Endothelial cell of umbilical vein (primary cell): Measurements from ENCODE around the gene LHFPL2. TPM values are rescaled to one million over a fixed set of nuclear protein-coding genes. Genes with fewer than 3 reads are reported as not detected.

Source experiments
- BruUV-seq: library from RNA; stranded (reverse); fragments of 400-500 nt; replicated peaks from 2 replicates; lab custom pipeline; 2021; lab: Mats Ljungman, UMichigan
- CTCF ChIA-PET: fragments of 300-600, 350-600 bp; sonication (Branson Sonifier 250); formaldehyde crosslinking; loops from one replicate; lab custom pipeline; 2021; ENCODE audit warnings: antibody characterized with exemption, inconsistent platforms; lab: Charles Lee
- POLR2A ChIA-PET: fragments of 300-600, 350-600 bp; sonication (Branson Sonifier 250); formaldehyde crosslinking; loops from one replicate; lab custom pipeline; 2021; ENCODE audit warnings: antibody characterized with exemption, inconsistent platforms; lab: Charles Lee
- DNase-seq: peaks from one replicate; pipeline ENCODE4 v3.0.0-alpha.2; 2011; ENCODE audit warnings: low read depth, low spot score
- FAIRE-seq: peaks from 2 replicates; lab custom pipeline; 2011; peaks lifted over from hg19 to GRCh38; lab: Jason Lieb, UNC
- H2AFZ ChIP-seq: 2 replicates; pipeline ENCODE4 v1.6.0; 2012; ENCODE audit warnings: low read depth, low read length, control low read depth, inconsistent platforms
- H3K27ac ChIP-seq: 2 replicates; pipeline ENCODE4 v1.5.1; 2011; ENCODE audit warnings: low read depth, mild to moderate bottlenecking, control low read depth, low read length, moderate library complexity; ENCODE audit not compliant: insufficient read depth
- H3K27me3 ChIP-seq, 2 experiments: 2 replicates each; pipeline versions ENCODE4 v1.6.0 to v1.6.1; 2011; ENCODE audit warnings: low read length in 2 of 2, mixed read lengths in 1 of 2; ENCODE audit not compliant: control insufficient read depth in 2 of 2, insufficient read depth in 2 of 2
- H3K36me3 ChIP-seq, 2 experiments: 2 replicates in 1 of 2; 3 replicates in 1 of 2; pipeline ENCODE4 v1.5.1; 2011; ENCODE audit warnings: low read length in 2 of 2, mild to moderate bottlenecking in 1 of 2, moderate library complexity in 1 of 2; ENCODE audit not compliant: control insufficient read depth in 2 of 2, insufficient read depth in 2 of 2; ENCODE audit errors: extremely low read depth in 1 of 2
- H3K4me1 ChIP-seq: 3 replicates; pipeline ENCODE4 v1.5.1; 2011; ENCODE audit warnings: mild to moderate bottlenecking, low read length; ENCODE audit not compliant: control insufficient read depth, insufficient read depth; ENCODE audit errors: extremely low read depth
- H3K4me2 ChIP-seq: 2 replicates; pipeline ENCODE4 v1.6.1; 2011; ENCODE audit warnings: low read length, control low read depth, mixed read lengths; ENCODE audit not compliant: insufficient read depth
- H3K4me3 ChIP-seq, 3 experiments: fragments of 200-600 bp in 1 of 3; sonication (generic), shearing (Covaris generic) in 1 of 3; replicated peaks in 1 of 3; 2 replicates each; pipeline ENCODE4 v1.5.1; 2011 to 2016; ENCODE audit warnings: control low read depth in 3 of 3, low read length in 3 of 3, mild to moderate bottlenecking in 2 of 3, inconsistent platforms in 1 of 3, low read depth in 1 of 3, moderate library complexity in 1 of 3; ENCODE audit not compliant: insufficient read depth in 1 of 3
- H3K79me2 ChIP-seq: 2 replicates; pipeline ENCODE4 v1.6.0; 2012; ENCODE audit warnings: low read length, inconsistent platforms; ENCODE audit not compliant: control insufficient read depth, insufficient read depth
- H3K9ac ChIP-seq: replicated peaks from 2 replicates; pipeline ENCODE3; 2011; ENCODE audit warnings: low read length, control low read depth; ENCODE audit not compliant: insufficient read depth; ENCODE audit errors: extremely low read depth
- H3K9me1 ChIP-seq: replicated peaks from 3 replicates; pipeline ENCODE4 v1.6.0; 2011; ENCODE audit warnings: mild to moderate bottlenecking, low read length; ENCODE audit not compliant: control insufficient read depth, insufficient read depth; ENCODE audit errors: extremely low read depth
- H3K9me3 ChIP-seq: replicated peaks from 2 replicates; pipeline ENCODE4 v1.5.1; 2012; ENCODE audit warnings: low read length, inconsistent platforms; ENCODE audit not compliant: control insufficient read depth, insufficient read depth
- H4K20me1 ChIP-seq: replicated peaks from 2 replicates; pipeline ENCODE3; 2011; ENCODE audit warnings: mild to moderate bottlenecking, low read length; ENCODE audit not compliant: control insufficient read depth, insufficient read depth; ENCODE audit errors: extremely low read depth
- EZH2 ChIP-seq: IDR thresholded peaks from 2 replicates; pipeline ENCODE4 v1.6.1; 2012; ENCODE audit warnings: borderline replicate concordance, low read depth, mild to moderate bottlenecking, moderate library complexity, low read length, inconsistent platforms; ENCODE audit not compliant: severe bottlenecking
- FOS ChIP-seq: IDR thresholded peaks from 2 replicates; pipeline ENCODE4 v1.6.1; 2011; ENCODE audit warnings: mild to moderate bottlenecking, low read length, moderate library complexity, borderline replicate concordance; ENCODE audit not compliant: insufficient read depth
- GATA2 ChIP-seq: IDR thresholded peaks from 2 replicates; pipeline ENCODE4 v1.7.0; 2011; ENCODE audit warnings: low read depth, mild to moderate bottlenecking, moderate library complexity, mixed read lengths, low read length; ENCODE audit not compliant: insufficient read length, insufficient read depth
- JUN ChIP-seq: IDR thresholded peaks from 2 replicates; pipeline ENCODE4 v1.6.1; 2011; ENCODE audit warnings: borderline replicate concordance, low read depth; ENCODE audit not compliant: insufficient read length, insufficient read depth
- MYC ChIP-seq: IDR thresholded peaks from one replicate; pipeline ENCODE4 v1.6.1; 2011; ENCODE audit warnings: mild to moderate bottlenecking, low read depth, low read length
- POLR2A ChIP-seq: IDR thresholded peaks from 2 replicates; pipeline ENCODE4 v1.6.1; 2012; ENCODE audit warnings: low read depth, mild to moderate bottlenecking, control low read depth, low read length
- POLR2AphosphoS5 ChIP-seq: IDR thresholded peaks from 2 replicates; pipeline ENCODE4 v1.6.1; 2012; ENCODE audit warnings: low read depth, mild to moderate bottlenecking, control low read depth, low read length, moderate library complexity; ENCODE audit not compliant: insufficient read depth
- dilution Hi-C: fragments of 300-500 bp; cut with MboI; formaldehyde crosslinking; loops from one replicate; pipeline ENCODE4 v1.15.0; 2019; ENCODE audit warnings: low sequenced_read_pairs; ENCODE audit not compliant: extremely low pct_ligation_motif_present
- intact Hi-C: fragments of 100-400 bp; cut with micrococcal nuclease; formaldehyde crosslinking; loops from one replicate; pipeline ENCODE4 v1.10.0; 2022
- polyA plus RNA-seq, 4 experiments: library from polyadenylated mRNA; depleted of rRNA in 3 of 4; stranded (reverse) in 3 of 4; unstranded in 1 of 4; fragments of >200 nt; gene quantifications; 2 replicates each; pipeline versions ENCODE4 v1.2.1 to v1.2.3, GENCODE V29; 2011 to 2012; ENCODE audit warnings: missing spikeins in 1 of 4
- total RNA-seq: library from RNA; stranded (reverse); gene quantifications from 2 replicates; pipeline ENCODE4 v1.2.3, GENCODE V29; 2021
- TF ChIP-seq, protein P1 (sequence below), 2 donors: IDR thresholded peaks; 1 replicate in 1 of 2; 2 replicates in 1 of 2; pipeline ENCODE4 v1.5.1; 2011; ENCODE audit warnings: low read length in 2 of 2, mild to moderate bottlenecking in 2 of 2, moderate library complexity in 2 of 2, control low read depth in 1 of 2, inconsistent platforms in 1 of 2, low read depth in 1 of 2; ENCODE audit not compliant: insufficient read depth in 1 of 2; ENCODE audit errors: extremely low read depth in 1 of 2
- TF ChIP-seq, protein P2 (sequence below): IDR thresholded peaks from 2 replicates; pipeline ENCODE4 v1.6.1; 2011; ENCODE audit not compliant: insufficient read depth, insufficient read length

The LHFPL2 gene
- total and polyA plus RNA-seq, 2 donors (not counting 3 experiments of a cell fraction or from before 2014, with no cell fraction given): 9.6 to 36.3 TPM

DNA sequence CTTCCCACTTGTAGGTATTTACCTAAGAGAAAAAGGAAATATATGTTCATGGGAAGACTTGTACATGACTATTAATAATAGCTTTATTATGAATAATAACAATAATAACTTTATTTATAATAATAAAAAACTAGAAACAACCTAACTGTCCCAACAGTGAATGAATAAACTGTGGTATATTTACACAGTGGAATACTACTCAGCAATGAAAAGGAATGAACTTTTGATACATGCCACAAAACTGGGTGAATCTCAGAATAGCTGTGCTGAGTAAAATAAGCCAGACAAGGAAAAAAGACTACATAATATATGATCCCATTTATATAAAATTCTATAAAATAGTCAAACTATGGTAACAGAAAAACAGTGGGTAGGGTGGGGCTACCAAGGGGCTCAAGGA lies 199.5 kb downstream of the LHFPL2 start:
- TF ChIP-seq, protein P1, sequence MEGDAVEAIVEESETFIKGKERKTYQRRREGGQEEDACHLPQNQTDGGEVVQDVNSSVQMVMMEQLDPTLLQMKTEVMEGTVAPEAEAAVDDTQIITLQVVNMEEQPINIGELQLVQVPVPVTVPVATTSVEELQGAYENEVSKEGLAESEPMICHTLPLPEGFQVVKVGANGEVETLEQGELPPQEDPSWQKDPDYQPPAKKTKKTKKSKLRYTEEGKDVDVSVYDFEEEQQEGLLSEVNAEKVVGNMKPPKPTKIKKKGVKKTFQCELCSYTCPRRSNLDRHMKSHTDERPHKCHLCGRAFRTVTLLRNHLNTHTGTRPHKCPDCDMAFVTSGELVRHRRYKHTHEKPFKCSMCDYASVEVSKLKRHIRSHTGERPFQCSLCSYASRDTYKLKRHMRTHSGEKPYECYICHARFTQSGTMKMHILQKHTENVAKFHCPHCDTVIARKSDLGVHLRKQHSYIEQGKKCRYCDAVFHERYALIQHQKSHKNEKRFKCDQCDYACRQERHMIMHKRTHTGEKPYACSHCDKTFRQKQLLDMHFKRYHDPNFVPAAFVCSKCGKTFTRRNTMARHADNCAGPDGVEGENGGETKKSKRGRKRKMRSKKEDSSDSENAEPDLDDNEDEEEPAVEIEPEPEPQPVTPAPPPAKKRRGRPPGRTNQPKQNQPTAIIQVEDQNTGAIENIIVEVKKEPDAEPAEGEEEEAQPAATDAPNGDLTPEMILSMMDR (IDR thresholded peaks at IDR 0.05; ENCODE audit: extremely low read depth in 1 of 2, insufficient read depth in 1 of 2, low read depth in 1 of 2, low read length in 2 of 2): no peak
- TF ChIP-seq GATA2 (no peak), FOS (no peak), JUN (no peak), POLR2A (no peak), MYC (no peak), POLR2AphosphoS5 (no peak), EZH2 (no peak)
- TF ChIP-seq, protein P2, sequence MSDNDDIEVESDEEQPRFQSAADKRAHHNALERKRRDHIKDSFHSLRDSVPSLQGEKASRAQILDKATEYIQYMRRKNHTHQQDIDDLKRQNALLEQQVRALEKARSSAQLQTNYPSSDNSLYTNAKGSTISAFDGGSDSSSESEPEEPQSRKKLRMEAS: no peak
- H4K20me1 ChIP-seq: no peaks in the 10 kb centered on the region
- no peaks in the 10 kb centered on the region for H3K9me3 ChIP-seq
- no peak overlapping the region for H3K9ac ChIP-seq
- no peaks in the 10 kb centered on the region for H3K27me3 ChIP-seq
- DNase-seq (no peak), FAIRE-seq (no peak)
- no peaks in the 10 kb centered on the region for H3K79me2 ChIP-seq
- ChIA-PET POLR2A (no interaction called here), CTCF (no interaction called here)
- H2AFZ ChIP-seq: no peak overlapping the region
- H3K27ac ChIP-seq: no peak overlapping the region
- H3K9me1 ChIP-seq: no peaks in the 10 kb centered on the region
- H3K4me1 ChIP-seq: no peaks in the 10 kb centered on the region
- dilution Hi-C loops: no loop called here
- H3K36me3 ChIP-seq: no peaks in the 10 kb centered on the region
- BruUV-seq: no TSS peak
- H3K4me3 ChIP-seq: no peak overlapping the region
- intact Hi-C loops: no loop called here
- no peak overlapping the region for H3K4me2 ChIP-seq
